Progenitor cell of endocrine pancreas (in vitro differentiated cells): ENCODE data around the gene PNMA6F. TPM values are rescaled to one million over a fixed set of nuclear protein-coding genes. Genes with fewer than 3 reads are reported as not detected.

ENCODE experiments used
- DNase-seq: peaks from one replicate; pipeline ENCODE4 v3.0.0; 2021; ENCODE audit warnings: low spot score; ENCODE audit not compliant: unreplicated experiment
- H3K27ac Mint-ChIP-seq: 2 replicates; pipeline ENCODE4 v1.8.0; 2021; ENCODE audit warnings: mild to moderate bottlenecking, moderate library complexity, mixed read lengths
- H3K27me3 Mint-ChIP-seq: 2 replicates; pipeline ENCODE4 v1.8.0; 2021; ENCODE audit warnings: mixed read lengths
- H3K36me3 Mint-ChIP-seq: 2 replicates; pipeline ENCODE4 v1.8.0; 2022; ENCODE audit warnings: mixed read lengths; ENCODE audit not compliant: insufficient read depth
- H3K4me1 Mint-ChIP-seq: 2 replicates; pipeline ENCODE4 v1.8.0; 2021; ENCODE audit warnings: low read depth, mixed read lengths
- H3K4me3 Mint-ChIP-seq: 2 replicates; pipeline ENCODE4 v1.8.0; 2021; ENCODE audit warnings: low read depth, mild to moderate bottlenecking, moderate library complexity, mixed read lengths
- H3K9me3 Mint-ChIP-seq: 2 replicates; pipeline ENCODE4 v1.8.0; 2021; ENCODE audit warnings: low read depth, mixed read lengths
- CTCF ChIP-seq: fragments of 200-600 bp; sonication (generic); IDR thresholded peaks from one replicate; pipeline ENCODE4 v1.5.0; 2021; ENCODE audit warnings: antibody characterized with exemption, mild to moderate bottlenecking; ENCODE audit not compliant: unreplicated experiment
- total RNA-seq: library from RNA; stranded (reverse); gene quantifications from 2 replicates; pipeline ENCODE4 v1.2.1, GENCODE V29; 2021

PNMA6F gene
- total RNA-seq, 1 donor from 2014 or later, result not detected

- no peak for DNase-seq
- no peak overlapping the region for H3K27ac Mint-ChIP-seq
- no peak for TF ChIP-seq CTCF
Measured at GRCh38 chrX:153306527-153307115, 14.9 kb downstream of the PNMA6F start.

GRCh38 chrX:153305972-153306371, 15.6 kb downstream of the PNMA6F start:
- no peak for DNase-seq
- Mint-ChIP-seq H3K36me3 (peaks cover 2% of the 10 kb centered on the region), H3K27me3 (peaks cover 19% of the 10 kb centered on the region), H3K27ac (no peak overlapping the region), H3K4me3 (no peak overlapping the region), H3K9me3 (peaks cover 30% of the 10 kb centered on the region), H3K4me1 (no peaks in the 10 kb centered on the region)
- no peak for TF ChIP-seq CTCF

More at GRCh38 chrX:153306527-153307115, 14.9 kb downstream of the PNMA6F start:
- Mint-ChIP-seq H3K27me3 (peaks cover 19% of the 10 kb centered on the region), H3K9me3 (peaks cover 26% of the 10 kb centered on the region), H3K4me3 (no peak overlapping the region), H3K36me3 (peaks cover 2% of the 10 kb centered on the region), H3K4me1 (no peaks in the 10 kb centered on the region)

- no peak for DNase-seq
- Mint-ChIP-seq H3K4me3 (no peak overlapping the region), H3K27ac (no peak overlapping the region), H3K36me3 (peaks cover 2% of the 10 kb centered on the region), H3K27me3 (peaks cover 19% of the 10 kb centered on the region), H3K4me1 (no peaks in the 10 kb centered on the region), H3K9me3 (peaks cover 36% of the 10 kb centered on the region)
- no peak for TF ChIP-seq CTCF
Measured at GRCh38 chrX:153304988-153305736, 16.4 kb downstream of the PNMA6F start.

- Mint-ChIP-seq H3K27me3 (peaks cover 19% of the 10 kb centered on the region), H3K4me1 (no peaks in the 10 kb centered on the region), H3K36me3 (peaks cover 2% of the 10 kb centered on the region), H3K4me3 (no peak overlapping the region), H3K27ac (no peak overlapping the region), H3K9me3 (peaks cover 39% of the 10 kb centered on the region)
- DNase-seq, result no peak
- TF ChIP-seq CTCF, result no peak
Measured at GRCh38 chrX:153303276-153304262, 18.0 kb downstream of the PNMA6F start.

GRCh38 chrX:153302796-153303195, 18.8 kb downstream of the PNMA6F start:
- Mint-ChIP-seq H3K36me3 (peaks cover 2% of the 10 kb centered on the region), H3K4me1 (no peaks in the 10 kb centered on the region), H3K27me3 (peaks cover 19% of the 10 kb centered on the region), H3K27ac (no peak overlapping the region), H3K4me3 (no peak overlapping the region), H3K9me3 (peaks cover 44% of the 10 kb centered on the region)
- no peak for DNase-seq
- no peak for TF ChIP-seq CTCF
